GM18508 (cell line): ENCODE measurements around the gene RNF217.
"Not testable (repeated sequence)": the region's sequence is repeated elsewhere in the genome, so short reads cannot be mapped to it uniquely, and the experiment has no call there.

Source experiments
- ATAC-seq: cut with Tn5 transposase; IDR thresholded peaks from one replicate; pipeline ENCODE4 v1.9.1; 2021; ENCODE audit warnings: moderate number of reproducible peaks; ENCODE audit not compliant: insufficient read depth, unreplicated experiment

The RNF217 gene

DNA sequence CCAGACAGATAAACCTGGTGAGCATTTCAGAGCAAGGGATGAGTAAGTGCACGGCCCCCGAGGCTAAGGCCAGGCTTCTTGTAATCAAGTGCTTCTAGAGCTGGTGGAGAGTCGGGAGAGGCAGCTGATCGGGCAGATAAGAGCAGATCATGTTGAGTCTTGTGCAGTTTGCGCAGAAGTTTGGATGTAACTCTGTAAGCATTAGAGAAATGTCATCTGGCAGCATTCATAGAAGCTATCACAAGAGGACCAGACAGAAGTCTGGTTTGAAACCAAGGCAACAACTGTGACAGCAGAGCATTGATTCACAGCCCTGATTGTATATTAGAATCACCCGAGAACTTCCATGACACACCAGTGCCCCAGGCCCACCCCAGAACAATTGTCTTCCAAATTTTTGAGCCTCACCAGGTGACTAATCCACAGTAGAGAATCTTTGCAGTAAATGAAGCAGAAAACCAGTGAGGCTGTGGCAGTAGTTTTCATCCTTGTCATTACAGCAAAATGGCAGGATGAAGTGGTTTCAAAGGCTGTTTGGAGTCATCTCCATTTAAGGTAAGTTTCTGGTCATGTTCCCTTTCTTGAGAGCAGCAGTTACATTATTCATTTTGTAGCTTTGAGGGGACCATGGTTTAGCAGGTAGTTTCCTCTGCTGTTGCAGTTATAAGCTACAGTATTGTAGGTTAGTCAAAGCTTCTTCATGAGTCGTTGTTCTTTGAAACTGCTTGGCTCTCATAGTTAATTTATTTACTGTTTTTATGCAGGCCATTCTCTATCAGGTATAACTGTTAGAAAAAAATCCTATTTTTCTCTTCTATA is 84.1 kb downstream of the RNF217 start:
- no peak for ATAC-seq

DNA sequence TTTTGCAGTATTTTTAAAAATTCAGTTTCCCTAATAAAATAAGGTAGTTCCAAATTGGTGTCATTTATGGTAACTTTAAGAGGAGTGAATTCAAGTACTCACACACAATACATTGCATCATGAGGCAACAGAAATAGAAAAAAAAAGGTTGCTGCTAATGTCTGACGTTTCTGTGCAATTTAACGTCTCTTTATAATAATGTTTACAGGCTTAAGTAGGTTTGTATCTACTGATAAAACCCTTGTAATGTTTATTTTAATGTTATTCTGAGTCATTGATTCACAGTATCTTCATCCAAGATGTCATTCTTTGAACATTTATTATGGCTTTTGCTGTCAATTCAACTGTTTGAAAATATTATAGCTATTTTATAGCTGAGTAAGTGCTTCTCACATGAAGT is 86.0 kb downstream of the RNF217 start:
- ATAC-seq: no peak

GRCh38 chr6:125050663-125051318 is 88.6 kb downstream of the RNF217 start:
- no peak for ATAC-seq

GRCh38 chr6:125053809-125054208 is 91.6 kb downstream of the RNF217 start:
- ATAC-seq: no peak

DNA sequence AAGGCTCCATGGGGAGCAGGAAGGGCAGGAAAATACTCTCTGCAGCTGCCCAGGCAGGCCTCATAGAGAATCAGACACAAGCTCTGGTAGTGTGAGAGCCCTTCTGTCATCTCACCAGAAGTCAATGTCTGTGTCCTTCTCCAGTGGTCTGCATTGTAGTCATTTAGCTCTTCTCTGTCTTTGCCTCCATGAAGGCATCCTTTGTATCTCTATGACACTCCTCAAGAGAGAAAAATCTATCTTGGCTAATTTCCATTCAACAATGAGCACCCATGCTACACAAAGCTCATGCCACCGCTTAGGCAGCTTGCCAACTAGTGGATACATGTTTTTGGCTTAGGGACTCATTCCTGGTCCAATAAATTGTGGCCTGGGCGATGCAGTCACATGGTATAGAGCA is 92.1 kb downstream of the RNF217 start:
- ATAC-seq: no peak

DNA sequence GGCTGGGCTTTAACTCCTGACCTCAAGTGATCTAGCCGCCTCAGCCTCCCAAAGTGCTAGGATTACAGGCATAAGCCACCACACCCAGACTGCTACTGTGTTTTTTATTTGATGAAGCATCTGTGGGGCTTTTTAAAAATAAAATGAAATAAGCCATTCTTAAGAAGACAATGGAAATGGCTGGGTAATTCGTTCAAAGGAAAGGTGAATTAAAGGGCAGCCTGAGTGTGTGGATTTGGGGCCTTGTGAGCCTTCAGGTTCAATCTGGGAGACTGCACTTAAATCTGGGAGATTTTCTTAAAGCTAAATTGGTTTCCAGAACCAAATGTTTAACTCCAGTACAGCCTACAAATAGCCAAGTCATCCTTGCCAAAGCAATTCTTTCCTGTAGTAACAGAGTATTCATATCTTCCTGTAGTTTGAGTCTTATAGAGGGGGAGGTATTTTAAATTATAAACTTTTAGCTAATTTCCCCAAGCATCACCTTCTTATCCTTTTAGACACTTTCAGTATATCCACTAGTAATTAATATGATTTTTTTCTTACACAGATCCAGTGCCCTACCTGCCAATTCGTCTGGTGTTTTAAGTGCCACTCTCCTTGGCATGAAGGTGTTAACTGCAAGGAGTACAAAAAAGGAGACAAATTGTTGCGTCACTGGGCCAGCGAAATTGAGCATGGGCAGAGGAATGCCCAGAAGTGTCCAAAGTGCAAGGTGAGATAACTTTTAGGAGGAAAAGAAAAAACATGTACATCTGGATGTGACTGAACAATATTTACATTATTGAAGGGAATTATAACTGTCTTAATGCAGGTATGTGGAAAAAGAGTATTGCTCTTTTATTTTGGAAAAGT is 95.4 kb downstream of the RNF217 start:
- no peak for ATAC-seq

GRCh38 chr6:125058546-125058945 is 96.3 kb downstream of the RNF217 start:
- no peak for ATAC-seq

DNA sequence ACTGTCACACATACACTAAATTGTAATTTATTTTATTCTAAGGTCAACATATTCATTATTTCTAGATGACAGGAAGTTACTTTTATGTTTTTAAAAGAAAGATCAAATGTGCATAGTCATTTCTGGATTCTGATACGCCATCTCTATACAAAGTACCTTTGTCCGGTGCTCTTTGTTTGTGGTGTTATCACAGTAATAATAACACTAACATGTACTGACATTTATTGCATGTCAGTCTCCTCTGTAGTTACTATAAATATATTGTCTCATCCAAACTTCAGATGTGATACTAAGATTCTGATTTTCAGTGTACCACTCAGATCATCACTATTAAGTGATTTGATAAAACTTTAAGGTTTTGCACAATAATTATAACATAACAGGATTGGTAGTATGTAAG is 101.1 kb downstream of the RNF217 start:
- no peak for ATAC-seq

DNA sequence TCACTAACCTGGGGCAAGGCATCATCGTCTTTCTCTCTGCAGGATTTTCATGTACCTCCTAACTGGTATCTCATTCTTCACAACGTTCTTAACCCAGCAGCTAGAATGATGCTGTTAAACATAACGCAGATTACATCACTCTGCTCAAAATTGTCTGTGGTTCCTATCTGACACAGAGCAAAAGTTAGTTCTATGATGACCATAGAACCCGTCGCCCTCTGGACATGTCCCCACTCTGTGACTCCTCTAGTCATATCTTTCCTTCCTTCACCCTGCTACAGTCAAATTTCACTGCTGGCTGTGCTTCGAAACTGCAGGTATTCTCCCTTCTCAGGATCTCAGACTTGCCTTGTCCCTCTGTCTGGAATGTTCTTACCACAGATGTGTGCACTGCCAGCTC is 103.9 kb downstream of the RNF217 start:
- ATAC-seq: no peak

DNA sequence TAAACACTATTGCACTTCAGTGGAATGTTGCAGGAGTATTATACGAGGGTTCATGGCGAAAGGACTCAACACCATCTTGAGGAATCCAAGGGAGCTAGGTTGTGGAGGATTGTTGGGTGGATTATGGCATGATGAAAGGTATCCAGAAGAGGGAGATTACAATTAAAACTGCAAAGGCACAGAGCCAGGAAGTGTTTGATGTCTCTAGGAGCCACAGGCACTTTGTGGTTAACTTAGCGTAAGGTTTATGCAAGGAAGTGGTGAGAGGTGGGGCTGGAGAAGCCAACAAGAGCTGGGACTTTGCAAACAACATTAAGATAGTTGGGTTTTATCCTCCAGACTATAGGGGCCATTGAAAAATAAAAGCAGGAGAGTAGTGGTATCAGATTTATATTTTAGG is 104.7 kb downstream of the RNF217 start:
- no peak for ATAC-seq

DNA sequence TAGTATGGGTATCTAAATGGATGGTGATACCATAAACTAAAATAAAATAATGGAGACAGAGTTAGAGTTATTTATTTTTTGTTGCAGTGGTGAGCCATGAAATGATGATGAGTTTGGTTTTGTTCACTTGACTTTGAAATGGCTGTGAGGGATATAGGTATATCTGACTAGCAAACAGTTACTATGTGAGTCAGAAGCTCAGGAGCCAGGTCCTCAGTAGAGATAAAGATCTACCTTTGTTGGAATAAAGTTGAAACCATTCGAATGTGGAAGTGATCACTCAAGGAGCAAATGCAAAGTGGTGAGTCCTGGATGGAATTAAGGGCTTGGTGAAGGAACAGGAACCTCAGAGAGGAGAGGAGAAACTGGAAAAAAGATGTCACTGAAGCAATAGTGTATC is 105.3 kb downstream of the RNF217 start:
- no peak for ATAC-seq

DNA sequence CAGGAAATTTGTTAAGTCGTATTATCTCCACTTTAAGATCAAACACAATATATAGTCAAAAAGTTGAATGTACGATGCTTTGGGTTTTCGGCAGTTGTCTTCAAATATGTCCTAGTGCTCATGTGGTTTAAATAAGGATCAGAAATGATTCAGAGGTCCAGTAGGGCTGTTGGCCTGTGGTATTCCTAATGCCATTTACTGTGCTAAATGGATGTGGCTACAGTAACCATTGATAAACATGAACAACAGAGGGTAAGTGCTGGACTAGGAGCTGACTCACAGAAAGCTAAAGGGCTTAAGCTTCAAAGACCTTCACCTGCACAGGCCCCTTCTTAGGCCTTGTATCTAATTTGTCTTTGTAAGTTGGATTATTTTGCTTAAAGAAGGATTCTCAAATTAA is 110.8 kb downstream of the RNF217 start:
- no peak for ATAC-seq

DNA sequence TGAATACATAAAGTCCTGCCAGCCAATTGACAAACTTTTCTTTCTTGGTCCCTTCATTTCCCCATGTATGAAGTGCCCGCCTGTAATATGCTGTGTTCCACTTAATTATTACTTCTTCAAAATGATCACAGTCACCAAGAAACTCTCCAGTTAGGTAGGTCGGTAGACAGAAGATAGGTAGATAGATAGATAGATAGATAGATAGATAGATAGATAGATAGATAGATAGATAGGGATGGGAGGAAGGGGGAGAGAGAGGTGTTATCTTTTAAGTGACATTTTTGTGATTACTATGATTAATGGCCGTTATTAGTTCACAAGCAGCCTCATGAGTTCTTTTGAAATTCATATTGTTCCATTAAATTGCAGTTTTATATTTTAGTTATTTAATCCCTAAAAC is 111.9 kb downstream of the RNF217 start:
- ATAC-seq: no peak

- not testable (repeated sequence) for ATAC-seq
These were observed 112.8 kb downstream of the RNF217 start for GRCh38 chr6:125075073-125075472.

GRCh38 chr6:125075741-125076481 is 113.7 kb downstream of the RNF217 start:
- ATAC-seq: no peak

DNA sequence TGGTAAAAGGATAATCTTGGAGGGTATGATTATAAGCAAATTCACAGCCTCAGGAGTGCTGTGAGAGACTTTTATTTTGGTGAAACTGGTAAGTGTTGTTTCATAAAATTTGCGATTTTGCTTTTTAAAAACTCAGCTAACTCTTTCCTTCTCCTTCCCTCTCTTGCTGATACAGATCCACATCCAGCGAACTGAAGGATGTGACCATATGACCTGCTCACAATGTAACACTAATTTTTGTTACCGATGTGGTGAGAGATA is 114.2 kb downstream of the RNF217 start:
- ATAC-seq: no peak

GRCh38 chr6:125077453-125077852 is 115.2 kb downstream of the RNF217 start:
- no peak for ATAC-seq

DNA sequence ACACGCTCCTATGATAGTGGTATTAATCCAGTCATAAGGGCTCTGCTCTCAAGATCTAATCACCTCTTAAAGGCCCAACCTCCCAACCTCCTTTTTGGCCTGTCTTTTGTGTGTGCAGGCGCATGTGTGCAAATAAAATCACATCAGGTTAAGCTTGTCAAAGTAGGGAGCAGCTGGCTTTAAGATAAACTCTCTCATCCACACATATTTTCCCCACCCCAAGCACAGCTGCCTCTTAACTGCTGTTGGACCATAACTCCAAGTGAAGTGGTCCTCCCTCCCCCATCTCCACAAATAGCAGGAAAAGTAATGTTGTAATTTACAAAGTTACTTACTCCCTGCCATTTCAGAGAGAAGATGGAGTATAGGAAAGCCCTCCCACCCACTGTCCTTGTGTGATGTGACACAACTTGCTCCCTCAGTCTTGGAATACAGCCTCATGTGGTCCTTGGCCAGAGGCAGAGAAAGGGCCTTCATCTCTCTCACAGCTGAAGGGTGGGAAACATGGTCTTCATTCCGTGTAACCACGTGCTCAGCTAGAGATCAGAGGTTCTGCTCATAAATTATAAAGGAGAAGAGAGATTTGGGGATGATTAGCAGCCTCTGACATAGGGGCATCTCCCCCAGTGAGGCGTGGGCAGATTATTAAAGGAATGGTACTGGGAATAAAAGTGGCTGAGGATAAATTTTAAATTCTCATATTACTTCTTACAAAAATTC is 116.5 kb downstream of the RNF217 start:
- no peak for ATAC-seq

- ATAC-seq: no peak
These were observed 120.9 kb downstream of the RNF217 start for GRCh38 chr6:125082908-125083683.
